Gastrocnemius medialis (tissue), 4 donors: Measurements from ENCODE around the gene KCTD16. TPM values are rescaled to one million over a fixed set of nuclear protein-coding genes. Genes with fewer than 3 reads are reported as not detected.

Experiments used
- ATAC-seq, 2 donors: fragments of 150-250 bp; one replicate each; pipeline ENCODE4 v1.9.1; 2016
- DNase-seq, 2 donors: peaks; one replicate each; pipeline ENCODE4 v3.0.0-alpha.2; 2019
- H3K27ac ChIP-seq, 4 donors: fragments of 200-600 bp; sonication (generic); 1 replicate in 1 of 4; 2 replicates in 3 of 4; pipeline ENCODE4 v1.5.1; 2016 to 2018; ENCODE audit warnings: mild to moderate bottlenecking in 2 of 4, moderate library complexity in 1 of 4
- H3K27me3 ChIP-seq, 3 donors: fragments of 200-600 bp; sonication (generic) in 2 of 3; 1 replicate in 1 of 3; 2 replicates in 2 of 3; pipeline versions ENCODE4 v1.5.1 to v1.6.0; 2016 to 2019; ENCODE audit warnings: mild to moderate bottlenecking in 1 of 3, moderate library complexity in 1 of 3
- H3K36me3 ChIP-seq, 2 donors: fragments of 200-600 bp; sonication (generic) in 1 of 2; one replicate each; pipeline ENCODE4 v1.5.1; 2017 to 2018
- H3K4me1 ChIP-seq, 2 donors: fragments of 200-600 bp; sonication (generic) in 1 of 2; one replicate each; pipeline ENCODE4 v1.5.1; 2016 to 2017; ENCODE audit warnings: mild to moderate bottlenecking in 2 of 2
- H3K4me3 ChIP-seq, 4 donors: fragments of 200-600 bp; sonication (generic) in 3 of 4; 1 replicate in 1 of 4; 2 replicates in 3 of 4; pipeline ENCODE4 v1.5.1; 2016 to 2019; ENCODE audit warnings: mild to moderate bottlenecking in 2 of 4
- H3K9me3 ChIP-seq, 3 donors: fragments of 200-600 bp; sonication (generic) in 2 of 3; 1 replicate in 1 of 3; 2 replicates in 2 of 3; pipeline ENCODE4 v1.5.1; 2016 to 2019
- CTCF ChIP-seq, 5 experiments: fragments of 450-650 bp in 3 of 5; fragments of 200-600 bp in 2 of 5; sonication (generic) in 2 of 5; IDR thresholded peaks in 4 of 5; conservative IDR thresholded peaks in 1 of 5; 1 replicate in 4 of 5; 2 replicates in 1 of 5; pipeline ENCODE4 v1.5.1; 2016 to 2019; ENCODE audit warnings: antibody characterized with exemption in 5 of 5, mild to moderate bottlenecking in 3 of 5, moderate library complexity in 3 of 5
- POLR2A ChIP-seq, 2 donors: fragments of 450-650 bp; IDR thresholded peaks; one replicate each; pipeline ENCODE4 v1.6.1; 2017; ENCODE audit warnings: antibody characterized with exemption in 2 of 2, mild to moderate bottlenecking in 2 of 2, moderate library complexity in 2 of 2
- in situ Hi-C, 4 donors: fragments of 200-750 bp; cut with MboI; loops; one replicate each; pipeline versions ENCODE4 v1.15.0 to v1.8.0; 2017; ENCODE audit warnings: low sequenced_read_pairs in 4 of 4
- intact Hi-C: fragments of 100-400 bp; cut with DNase I; formaldehyde crosslinking; loops from one replicate; pipeline ENCODE4 v1.15.1; 2023; ENCODE audit warnings: low total_unique reads
- total RNA-seq, 4 donors: library from RNA; depleted of rRNA; stranded (reverse); fragments of >200 nt; gene quantifications; one replicate each; pipeline versions ENCODE4 v1.1.0 to v1.2.3, GENCODE V29; 2016

Gene KCTD16
- total RNA-seq, 4 donors from 2014 or later = 0.02 TPM; not detected in 3

- no peaks in the 10 kb centered on the region for H3K27me3 ChIP-seq
- no peaks in the 10 kb centered on the region for H3K9me3 ChIP-seq
- no peak for TF ChIP-seq POLR2A (IDR thresholded peaks at IDR 0.05)
- no peak for TF ChIP-seq CTCF (IDR thresholded peaks at IDR 0.05 in 4 of 5, conservative IDR thresholded peaks at IDR 0.05 in 1 of 5)
- in situ Hi-C loops = no loop called here
- H3K36me3 ChIP-seq = no peaks in the 10 kb centered on the region
- intact Hi-C loops = no loop called here
- H3K4me3 ChIP-seq = no peak overlapping the region
- no peaks in the 10 kb centered on the region for H3K4me1 ChIP-seq
- no peak overlapping the region for H3K27ac ChIP-seq
- DNase-seq (no peak), ATAC-seq (no peak)
Observed at GRCh38 chr5:144468571-144468970, 297.9 kb downstream of the KCTD16 start.

GRCh38 chr5:144469106-144469505, 298.4 kb downstream of the KCTD16 start:
- TF ChIP-seq CTCF (IDR thresholded peaks at IDR 0.05 in 4 of 5, conservative IDR thresholded peaks at IDR 0.05 in 1 of 5) (no peak), POLR2A (IDR thresholded peaks at IDR 0.05) (no peak)
- Histone ChIP-seq H3K4me1 (no peaks in the 10 kb centered on the region), H3K4me3 (no peak overlapping the region), H3K36me3 (no peaks in the 10 kb centered on the region), H3K27me3 (no peaks in the 10 kb centered on the region), H3K27ac (no peak overlapping the region), H3K9me3 (no peaks in the 10 kb centered on the region)
- in situ Hi-C loops (no loop called here), intact Hi-C loops (no loop called here)
- DNase-seq (no peak), ATAC-seq (no peak)

GRCh38 chr5:144472221-144472620, 301.5 kb downstream of the KCTD16 start:
- DNase-seq (no peak), ATAC-seq (no peak)
- intact Hi-C loops (no loop called here), in situ Hi-C loops (no loop called here)
- no peak for TF ChIP-seq CTCF (IDR thresholded peaks at IDR 0.05 in 4 of 5, conservative IDR thresholded peaks at IDR 0.05 in 1 of 5)
- no peak for TF ChIP-seq POLR2A (IDR thresholded peaks at IDR 0.05)
- Histone ChIP-seq H3K9me3 (no peaks in the 10 kb centered on the region), H3K27ac (no peak overlapping the region), H3K4me1 (no peaks in the 10 kb centered on the region), H3K27me3 (no peaks in the 10 kb centered on the region), H3K36me3 (no peaks in the 10 kb centered on the region), H3K4me3 (no peak overlapping the region)

- TF ChIP-seq POLR2A (IDR thresholded peaks at IDR 0.05) (no peak), CTCF (IDR thresholded peaks at IDR 0.05 in 4 of 5, conservative IDR thresholded peaks at IDR 0.05 in 1 of 5) (no peak)
- Histone ChIP-seq H3K4me1 (no peaks in the 10 kb centered on the region), H3K4me3 (no peak overlapping the region), H3K27ac (no peak overlapping the region), H3K9me3 (no peaks in the 10 kb centered on the region), H3K36me3 (no peaks in the 10 kb centered on the region), H3K27me3 (no peaks in the 10 kb centered on the region)
- ATAC-seq (no peak), DNase-seq (no peak)
- in situ Hi-C loops (no loop called here), intact Hi-C loops (no loop called here)
Observed at GRCh38 chr5:144473650-144474049, 303.0 kb downstream of the KCTD16 start.

GRCh38 chr5:144478565-144478964, 307.9 kb downstream of the KCTD16 start:
- no peak for TF ChIP-seq CTCF (IDR thresholded peaks at IDR 0.05 in 4 of 5, conservative IDR thresholded peaks at IDR 0.05 in 1 of 5)
- no peak for TF ChIP-seq POLR2A (IDR thresholded peaks at IDR 0.05)
- no peaks in the 10 kb centered on the region for H3K9me3 ChIP-seq
- H3K4me3 ChIP-seq = no peak overlapping the region
- H3K27ac ChIP-seq = no peak overlapping the region
- no peaks in the 10 kb centered on the region for H3K27me3 ChIP-seq
- H3K4me1 ChIP-seq = no peaks in the 10 kb centered on the region
- H3K36me3 ChIP-seq = no peaks in the 10 kb centered on the region
- DNase-seq (no peak), ATAC-seq (no peak)
- intact Hi-C loops = no loop called here
- in situ Hi-C loops = no loop called here
